ENCODE measurements around the gene KLK13. TPM values are rescaled to one million over a fixed set of nuclear protein-coding genes. Genes with fewer than 3 reads are reported as not detected.

The KLK13 gene
- total RNA-seq, 1 donor from 2014 or later = not detected

GRCh38 chr19:51060336-51060735, 4.6 kb downstream of the KLK13 start:
- Mint-ChIP-seq H3K9me3 (peaks cover 9% of the 10 kb centered on the region), H3K4me1 (peaks cover 3% of the 10 kb centered on the region), H3K27me3 (ENCODE audit: low read depth) (peaks cover 74% of the 10 kb centered on the region), H3K36me3 (ENCODE audit: low read depth) (no peaks in the 10 kb centered on the region), H3K27ac (ENCODE audit: unreplicated experiment) (no peak overlapping the region), H3K4me3 (no peak overlapping the region)
- DNase-seq (ENCODE audit: low read depth, low spot score) = no peak
- no peak for TF ChIP-seq CTCF (conservative IDR thresholded peaks at IDR 0.05)

- Mint-ChIP-seq H3K9me3 (peaks cover 9% of the 10 kb centered on the region), H3K27ac (ENCODE audit: unreplicated experiment) (no peak overlapping the region), H3K27me3 (ENCODE audit: low read depth) (peaks cover 77% of the 10 kb centered on the region), H3K4me1 (no peaks in the 10 kb centered on the region), H3K36me3 (ENCODE audit: low read depth) (no peaks in the 10 kb centered on the region), H3K4me3 (no peak overlapping the region)
- no peak for DNase-seq (ENCODE audit: low read depth, low spot score)
- TF ChIP-seq CTCF (conservative IDR thresholded peaks at IDR 0.05) = no peak
Measured at GRCh38 chr19:51059715-51060114, 5.2 kb downstream of the KLK13 start.

GRCh38 chr19:51055866-51056265, 9.0 kb downstream of the KLK13 start:
- H3K36me3 Mint-ChIP-seq (ENCODE audit: low read depth) = no peaks in the 10 kb centered on the region
- no peak for TF ChIP-seq CTCF (conservative IDR thresholded peaks at IDR 0.05)
- H3K27me3 Mint-ChIP-seq (ENCODE audit: low read depth) = peaks cover 69% of the 10 kb centered on the region
- no peak for DNase-seq (ENCODE audit: low read depth, low spot score)
- H3K4me3 Mint-ChIP-seq = no peak overlapping the region
- H3K9me3 Mint-ChIP-seq = peaks cover 2% of the 10 kb centered on the region
- H3K27ac Mint-ChIP-seq (ENCODE audit: unreplicated experiment) = no peak overlapping the region
- no peaks in the 10 kb centered on the region for H3K4me1 Mint-ChIP-seq

- no peak for DNase-seq (ENCODE audit: low read depth, low spot score)
- Mint-ChIP-seq H3K9me3 (no peaks in the 10 kb centered on the region), H3K36me3 (ENCODE audit: low read depth) (no peaks in the 10 kb centered on the region), H3K4me3 (no peak overlapping the region), H3K4me1 (no peaks in the 10 kb centered on the region), H3K27ac (ENCODE audit: unreplicated experiment) (no peak overlapping the region), H3K27me3 (ENCODE audit: low read depth) (peaks cover 34% of the 10 kb centered on the region)
- TF ChIP-seq CTCF (conservative IDR thresholded peaks at IDR 0.05) = no peak
Measured at GRCh38 chr19:51047031-51047335, 17.9 kb downstream of the KLK13 start.

- no peaks in the 10 kb centered on the region for H3K4me1 Mint-ChIP-seq
- no peak for TF ChIP-seq CTCF (conservative IDR thresholded peaks at IDR 0.05)
- H3K27ac Mint-ChIP-seq (ENCODE audit: unreplicated experiment) = no peak overlapping the region
- no peaks in the 10 kb centered on the region for H3K36me3 Mint-ChIP-seq (ENCODE audit: low read depth)
- H3K9me3 Mint-ChIP-seq = no peaks in the 10 kb centered on the region
- H3K4me3 Mint-ChIP-seq = no peak overlapping the region
- peaks cover 27% of the 10 kb centered on the region for H3K27me3 Mint-ChIP-seq (ENCODE audit: low read depth)
- DNase-seq (ENCODE audit: low read depth, low spot score) = no peak
Measured at GRCh38 chr19:51044327-51044726, 20.6 kb downstream of the KLK13 start.

- no peaks in the 10 kb centered on the region for H3K4me1 Mint-ChIP-seq
- peaks cover 27% of the 10 kb centered on the region for H3K27me3 Mint-ChIP-seq (ENCODE audit: low read depth)
- H3K36me3 Mint-ChIP-seq (ENCODE audit: low read depth) = no peaks in the 10 kb centered on the region
- DNase-seq (ENCODE audit: low read depth, low spot score) = no peak
- no peak for TF ChIP-seq CTCF (conservative IDR thresholded peaks at IDR 0.05)
- H3K27ac Mint-ChIP-seq (ENCODE audit: unreplicated experiment) = no peak overlapping the region
- no peak overlapping the region for H3K4me3 Mint-ChIP-seq
- no peaks in the 10 kb centered on the region for H3K9me3 Mint-ChIP-seq
Measured at GRCh38 chr19:51043497-51043896, 21.4 kb downstream of the KLK13 start.

Measured in neural crest cell (in vitro differentiated cells).